Uterus (tissue), 2 donors: Measurements from ENCODE around the gene SLC6A1.

Experiments used
- CTCF ChIP-seq, 4 experiments: fragments of 200-600 bp in 2 of 4; fragments of 450-650 bp in 2 of 4; sonication (generic) in 2 of 4; IDR thresholded peaks; one replicate each; pipeline ENCODE4 v1.5.1; 2016 to 2019; ENCODE audit warnings: antibody characterized with exemption in 4 of 4, mild to moderate bottlenecking in 2 of 4, moderate library complexity in 1 of 4
- POLR2A ChIP-seq, 2 donors: fragments of 450-650 bp; IDR thresholded peaks; one replicate each; pipeline ENCODE4 v1.6.1; 2016; ENCODE audit warnings: antibody characterized with exemption in 2 of 2, mild to moderate bottlenecking in 1 of 2, moderate library complexity in 1 of 2

GRCh38 chr3:10996345-10997013 is 3.9 kb downstream of the SLC6A1 start:
- TF ChIP-seq CTCF (IDR thresholded peaks at IDR 0.05) (no peak), POLR2A (IDR thresholded peaks at IDR 0.05) (no peak)
